ENCODE measurements around the gene AGAP3. TPM values are rescaled to one million over a fixed set of nuclear protein-coding genes. Genes with fewer than 3 reads are reported as not detected.

Gene AGAP3
- total and polyA plus RNA-seq, 9 donors: 22.3 to 125 (median 79.9) TPM

DNA sequence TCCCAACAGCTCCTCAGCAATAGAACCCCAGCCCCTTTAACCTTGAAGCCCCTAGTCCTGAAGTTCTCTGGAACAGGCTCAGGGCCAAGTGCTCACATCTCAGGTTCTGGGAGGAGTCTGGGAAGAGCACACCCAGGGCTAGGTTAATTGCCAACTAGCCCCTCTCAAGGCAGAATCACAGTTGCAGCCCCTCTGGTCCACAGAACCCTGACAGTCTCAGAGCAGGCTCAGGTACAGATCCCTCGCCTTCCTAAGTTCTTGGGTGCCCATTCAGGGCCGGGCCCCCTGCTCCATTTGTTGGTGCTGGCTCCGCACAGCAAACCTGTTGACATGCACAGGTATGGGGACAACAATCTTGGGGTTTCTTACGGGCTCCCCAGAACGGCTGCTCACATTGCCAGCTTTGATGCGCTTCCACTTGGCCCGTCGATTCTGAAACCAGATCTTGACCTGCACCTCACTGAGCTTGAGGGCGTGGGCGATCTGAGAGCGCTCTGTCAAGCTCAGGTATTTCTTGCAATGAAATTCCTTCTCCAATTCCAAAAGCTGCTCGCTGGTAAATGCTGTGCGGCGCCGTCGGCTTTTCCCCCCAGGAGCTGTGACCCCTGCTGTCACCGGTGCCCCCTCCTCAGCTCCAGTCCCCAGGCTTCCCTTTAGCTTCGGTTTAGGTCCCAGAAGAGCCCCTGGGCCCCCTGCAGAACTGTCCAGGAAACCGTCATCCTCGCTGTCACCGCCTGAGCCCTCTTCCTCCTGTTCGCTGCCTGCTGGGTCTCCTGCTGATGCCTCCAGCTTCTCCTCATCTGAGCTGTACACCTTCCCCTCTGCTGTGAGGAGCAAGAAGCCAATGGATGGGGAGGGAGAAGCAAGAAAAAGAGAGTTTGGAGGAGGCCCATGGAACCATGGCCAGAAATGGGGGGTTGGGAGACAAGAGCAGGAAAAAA is 62.3 kb downstream of the AGAP3 start:
- intact Hi-C loops (cut with DNase I): no loop called here
- Histone ChIP-seq H3K27ac (no peak overlapping the region), H3K4me1 (ENCODE audit: insufficient read depth) (no peaks in the 10 kb centered on the region), H3K4me3 (no peak overlapping the region), H3K27me3 (no peaks in the 10 kb centered on the region), H3K9me3 (no peaks in the 10 kb centered on the region), H3K36me3 (no peaks in the 10 kb centered on the region)
- no peak for DNase-seq
- no peak for TF ChIP-seq POLR2A (IDR thresholded peaks at IDR 0.05)
- TF ChIP-seq, protein P1, sequence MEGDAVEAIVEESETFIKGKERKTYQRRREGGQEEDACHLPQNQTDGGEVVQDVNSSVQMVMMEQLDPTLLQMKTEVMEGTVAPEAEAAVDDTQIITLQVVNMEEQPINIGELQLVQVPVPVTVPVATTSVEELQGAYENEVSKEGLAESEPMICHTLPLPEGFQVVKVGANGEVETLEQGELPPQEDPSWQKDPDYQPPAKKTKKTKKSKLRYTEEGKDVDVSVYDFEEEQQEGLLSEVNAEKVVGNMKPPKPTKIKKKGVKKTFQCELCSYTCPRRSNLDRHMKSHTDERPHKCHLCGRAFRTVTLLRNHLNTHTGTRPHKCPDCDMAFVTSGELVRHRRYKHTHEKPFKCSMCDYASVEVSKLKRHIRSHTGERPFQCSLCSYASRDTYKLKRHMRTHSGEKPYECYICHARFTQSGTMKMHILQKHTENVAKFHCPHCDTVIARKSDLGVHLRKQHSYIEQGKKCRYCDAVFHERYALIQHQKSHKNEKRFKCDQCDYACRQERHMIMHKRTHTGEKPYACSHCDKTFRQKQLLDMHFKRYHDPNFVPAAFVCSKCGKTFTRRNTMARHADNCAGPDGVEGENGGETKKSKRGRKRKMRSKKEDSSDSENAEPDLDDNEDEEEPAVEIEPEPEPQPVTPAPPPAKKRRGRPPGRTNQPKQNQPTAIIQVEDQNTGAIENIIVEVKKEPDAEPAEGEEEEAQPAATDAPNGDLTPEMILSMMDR (IDR thresholded peaks at IDR 0.05): no peak
- TF ChIP-seq EP300 (IDR thresholded peaks at IDR 0.05): no peak
- 59 to 69% (median 66%) methylated on average over 22 of the region's 22 CpGs for WGBS, 3 donors

DNA sequence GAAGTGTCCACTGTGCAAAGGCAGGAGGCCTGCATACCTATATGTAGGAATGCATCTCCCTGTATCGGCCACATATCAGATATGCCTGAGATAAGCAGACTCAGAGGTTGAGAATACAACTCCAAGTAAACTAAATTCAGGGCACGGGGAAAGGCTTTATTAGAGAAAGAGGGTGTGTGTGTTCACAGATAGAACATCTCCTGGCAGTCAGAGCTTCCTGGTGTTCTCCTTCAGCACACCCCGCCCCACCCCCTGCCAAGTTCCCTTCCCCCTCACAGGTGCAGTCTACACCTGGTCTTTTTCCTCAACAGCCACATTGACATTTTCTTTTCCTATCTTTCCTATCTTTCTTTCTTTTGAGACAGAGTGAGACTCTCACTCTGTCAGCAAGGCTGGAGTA is 64.1 kb downstream of the AGAP3 start:
- 51 to 74% (median 67%) methylated on average over 3 of the region's 3 CpGs for WGBS, 3 donors
- H3K4me3 ChIP-seq: no peak overlapping the region
- intact Hi-C loops (cut with DNase I): no loop called here
- TF ChIP-seq POLR2A (IDR thresholded peaks at IDR 0.05): no peak
- TF ChIP-seq, protein P1 (IDR thresholded peaks at IDR 0.05): no peak
- no peak for TF ChIP-seq EP300 (IDR thresholded peaks at IDR 0.05)
- DNase-seq: no peak
- no peaks in the 10 kb centered on the region for H3K27me3 ChIP-seq
- no peaks in the 10 kb centered on the region for H3K4me1 ChIP-seq (ENCODE audit: insufficient read depth)
- no peaks in the 10 kb centered on the region for H3K9me3 ChIP-seq
- no peaks in the 10 kb centered on the region for H3K36me3 ChIP-seq
- no peak overlapping the region for H3K27ac ChIP-seq

DNA sequence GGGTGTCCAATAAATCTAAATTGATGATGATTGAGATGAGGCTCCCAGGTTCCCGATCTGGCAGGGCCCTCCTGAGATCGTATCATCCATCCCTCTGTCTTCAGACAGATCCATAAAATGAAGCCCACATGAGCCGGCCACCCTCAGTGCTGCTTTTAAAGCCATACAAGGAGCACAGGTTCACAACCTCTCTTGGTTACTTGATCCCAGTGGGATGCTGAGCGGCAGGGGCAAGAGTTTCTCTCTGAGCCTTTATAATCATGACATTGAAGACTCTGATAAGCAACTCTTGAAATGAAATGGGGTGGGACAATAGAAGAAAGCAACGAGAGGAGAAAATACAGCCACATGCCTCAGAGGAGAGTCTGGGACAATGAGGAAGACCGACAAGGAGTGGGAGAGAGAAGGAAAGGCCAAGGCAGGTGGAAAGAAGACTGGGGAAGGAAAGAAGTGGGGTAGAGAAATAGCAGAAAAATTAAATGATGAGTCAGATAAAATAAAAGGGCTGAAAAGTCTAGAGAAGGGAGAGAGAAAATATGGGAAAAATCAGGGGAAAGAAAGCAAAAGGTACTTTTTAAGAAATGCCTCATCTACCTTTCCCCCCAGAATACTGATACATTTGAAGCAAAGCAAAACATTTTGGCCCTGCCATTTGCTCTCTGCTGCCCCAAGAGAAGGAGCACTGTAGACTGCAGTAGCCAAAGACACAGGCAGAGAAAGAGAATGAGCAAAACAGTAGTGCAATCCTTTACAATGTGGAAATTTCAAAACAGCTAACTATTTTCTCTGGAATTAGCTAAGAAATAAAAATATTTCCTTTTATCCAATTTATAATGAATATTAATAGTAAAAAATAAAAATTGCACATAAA is 66.6 kb downstream of the AGAP3 start:
- TF ChIP-seq POLR2A (IDR thresholded peaks at IDR 0.05) (no peak), EP300 (IDR thresholded peaks at IDR 0.05) (no peak)
- TF ChIP-seq, protein P1 (IDR thresholded peaks at IDR 0.05): no peak
- intact Hi-C loops (cut with DNase I): no loop called here
- DNase-seq: no peak
- Histone ChIP-seq H3K9me3 (no peaks in the 10 kb centered on the region), H3K4me1 (ENCODE audit: insufficient read depth) (no peaks in the 10 kb centered on the region), H3K36me3 (no peaks in the 10 kb centered on the region), H3K27ac (no peak overlapping the region), H3K4me3 (no peak overlapping the region), H3K27me3 (no peaks in the 10 kb centered on the region)
- WGBS, 3 donors: 34 to 43% (median 39%) methylated on average over 6 of the region's 6 CpGs

DNA sequence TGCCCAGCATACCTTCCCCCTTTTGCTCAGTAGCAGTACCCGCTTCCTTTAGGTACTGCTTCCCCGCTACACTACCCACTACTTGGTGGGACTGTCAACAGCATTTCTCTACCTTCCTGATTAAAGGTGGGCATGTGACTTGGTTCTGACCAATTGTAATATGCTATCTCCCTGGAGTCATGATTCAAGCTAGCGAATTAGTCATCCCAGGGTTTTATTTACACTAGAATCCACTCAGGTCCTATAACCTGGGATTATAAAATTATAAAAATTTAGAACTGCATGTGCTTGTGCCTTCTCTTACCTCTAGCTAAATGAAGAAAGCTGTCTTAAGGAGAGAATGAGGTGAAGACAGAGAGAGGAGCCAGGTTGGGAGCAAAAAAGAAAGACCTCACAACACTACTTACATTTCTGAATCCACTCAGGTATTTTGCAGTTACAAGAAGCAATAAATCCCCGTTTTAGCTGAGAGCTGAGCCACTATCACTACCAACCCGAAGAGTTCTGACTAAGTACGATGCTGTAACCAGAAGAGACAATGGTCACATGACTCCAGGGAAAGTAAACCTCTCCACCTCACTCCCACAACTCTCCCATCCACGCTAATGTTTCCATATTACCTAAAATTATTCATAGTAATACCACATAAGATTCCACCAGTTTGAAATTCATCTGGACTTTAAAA is 71.5 kb downstream of the AGAP3 start:
- DNase-seq: no peak
- Histone ChIP-seq H3K9me3 (no peaks in the 10 kb centered on the region), H3K4me3 (no peak overlapping the region), H3K36me3 (no peaks in the 10 kb centered on the region), H3K27me3 (no peaks in the 10 kb centered on the region), H3K4me1 (ENCODE audit: insufficient read depth) (no peaks in the 10 kb centered on the region), H3K27ac (no peak overlapping the region)
- intact Hi-C loops (cut with DNase I): no loop called here
- 62 to 69% (median 66%) methylated on average over 7 of the region's 7 CpGs for WGBS, 3 donors
- no peak for TF ChIP-seq EP300 (IDR thresholded peaks at IDR 0.05)

Measured in ovary (tissue), 9 donors.